H9 (cell line): ENCODE data around the gene USP34. TPM values are rescaled to one million over a fixed set of nuclear protein-coding genes. Genes with fewer than 3 reads are reported as not detected.
"Not testable (repeated sequence)": the region's sequence is repeated elsewhere in the genome, so short reads cannot be mapped to it uniquely, and the experiment has no call there.

ENCODE experiments used
- DNase-seq: peaks from one replicate; pipeline ENCODE4 v3.0.0-alpha.2; 2017
- H2AFZ ChIP-seq: one replicate; pipeline ENCODE4 v1.6.1; 2013; ENCODE audit warnings: mild to moderate bottlenecking, low read length, control low read depth, moderate library complexity
- H2AK5ac ChIP-seq: 2 replicates; pipeline ENCODE4 v1.6.1; 2013; ENCODE audit warnings: low read length, control low read depth, mixed read lengths; ENCODE audit not compliant: insufficient read length
- H2BK120ac ChIP-seq: one replicate; pipeline ENCODE4 v1.6.1; 2013; ENCODE audit warnings: low read depth, mild to moderate bottlenecking, low read length, control low read depth, inconsistent platforms; ENCODE audit not compliant: poor library complexity, severe bottlenecking
- H2BK12ac ChIP-seq: 2 replicates; pipeline ENCODE4 v1.6.1; 2013; ENCODE audit warnings: low read length, control low read depth, mixed read lengths, low read depth; ENCODE audit not compliant: insufficient read length
- H2BK15ac ChIP-seq: 2 replicates; pipeline ENCODE4 v1.6.1; 2013; ENCODE audit warnings: low read depth, low read length, control low read depth
- H2BK20ac ChIP-seq: one replicate; pipeline ENCODE4 v1.6.1; 2013; ENCODE audit warnings: low read depth, mild to moderate bottlenecking, low read length, control low read depth, inconsistent platforms; ENCODE audit not compliant: poor library complexity, severe bottlenecking
- H2BK5ac ChIP-seq: 2 replicates; pipeline ENCODE4 v1.6.1; 2013; ENCODE audit warnings: low read length, control low read depth, mixed read lengths; ENCODE audit not compliant: insufficient read length
- H3K14ac ChIP-seq: 2 replicates; pipeline ENCODE4 v1.6.1; 2013; ENCODE audit warnings: low read length, control low read depth; ENCODE audit not compliant: insufficient read depth
- H3K18ac ChIP-seq: 2 replicates; pipeline ENCODE4 v1.6.1; 2013; ENCODE audit warnings: low read depth, mild to moderate bottlenecking, mixed read lengths, low read length, control low read depth; ENCODE audit not compliant: insufficient read length
- H3K23ac ChIP-seq: 2 replicates; pipeline ENCODE4 v1.6.1; 2013; ENCODE audit warnings: low read length, control low read depth, mixed read lengths, low read depth; ENCODE audit not compliant: insufficient read length
- H3K23me2 ChIP-seq: 2 replicates; pipeline ENCODE4 v1.6.1; 2013; ENCODE audit warnings: low read depth, mild to moderate bottlenecking, mixed read lengths, low read length, control low read depth; ENCODE audit not compliant: insufficient read length, poor library complexity, severe bottlenecking
- H3K27ac ChIP-seq: 2 replicates; pipeline ENCODE4 v1.5.1; 2013; ENCODE audit warnings: low read length, control low read depth, mixed read lengths, low read depth; ENCODE audit not compliant: insufficient read length
- H3K27me3 ChIP-seq: 2 replicates; pipeline ENCODE4 v1.6.1; 2013; ENCODE audit warnings: low read length, control low read depth, inconsistent platforms; ENCODE audit not compliant: insufficient read depth
- H3K4ac ChIP-seq: 2 replicates; pipeline ENCODE4 v1.6.1; 2013; ENCODE audit warnings: low read depth, mild to moderate bottlenecking, control low read depth, inconsistent platforms, low read length, moderate library complexity
- H3K4me1 ChIP-seq: 2 replicates; pipeline ENCODE4 v1.6.1; 2013; ENCODE audit warnings: low read length, control low read depth, inconsistent platforms; ENCODE audit not compliant: insufficient read depth
- H3K4me2 ChIP-seq: 2 replicates; pipeline ENCODE4 v1.6.1; 2013; ENCODE audit warnings: low read length, control low read depth, mixed read lengths; ENCODE audit not compliant: insufficient read length, insufficient read depth
- H3K56ac ChIP-seq: 2 replicates; pipeline ENCODE4 v1.6.1; 2013; ENCODE audit warnings: low read depth, mild to moderate bottlenecking, mixed read lengths, low read length, control low read depth; ENCODE audit not compliant: insufficient read length
- H3K79me1 ChIP-seq: 2 replicates; pipeline ENCODE4 v1.6.1; 2013; ENCODE audit warnings: low read depth, mild to moderate bottlenecking, moderate library complexity, low read length, control low read depth, inconsistent platforms; ENCODE audit not compliant: insufficient read depth, poor library complexity, severe bottlenecking
- H3K79me2 ChIP-seq: 2 replicates; pipeline ENCODE4 v1.6.1; 2013; ENCODE audit warnings: low read length, control low read depth, inconsistent platforms; ENCODE audit not compliant: insufficient read depth
- H3K9ac ChIP-seq: 2 replicates; pipeline ENCODE4 v1.6.1; 2013; ENCODE audit warnings: low read length, control low read depth, mixed read lengths; ENCODE audit not compliant: insufficient read length; ENCODE audit errors: extremely low read depth
- H3K9me3 ChIP-seq: one replicate; pipeline ENCODE4 v1.6.1; 2013; ENCODE audit warnings: low read depth, low read length, inconsistent platforms; ENCODE audit not compliant: control insufficient read depth
- H3T11ph ChIP-seq: one replicate; pipeline ENCODE4 v1.6.1; 2013; ENCODE audit warnings: mild to moderate bottlenecking, low read length, control low read depth, inconsistent platforms
- H4K20me1 ChIP-seq: one replicate; pipeline ENCODE4 v1.6.1; 2013; ENCODE audit not compliant: control insufficient read depth, insufficient read length, insufficient read depth
- H4K5ac ChIP-seq: 2 replicates; pipeline ENCODE4 v1.6.1; 2013; ENCODE audit warnings: low read depth, mild to moderate bottlenecking, mixed read lengths, low read length, control low read depth; ENCODE audit not compliant: insufficient read length
- H4K8ac ChIP-seq: replicated peaks from 2 replicates; pipeline ENCODE4 v1.6.1; 2013; ENCODE audit warnings: low read length, control low read depth, mixed read lengths, low read depth; ENCODE audit not compliant: insufficient read length
- H4K91ac ChIP-seq: 2 replicates; pipeline ENCODE4 v1.6.1; 2013; ENCODE audit warnings: low read depth, mild to moderate bottlenecking, moderate library complexity, mixed read lengths, low read length, control low read depth; ENCODE audit not compliant: insufficient read length
- H3K27ac Mint-ChIP-seq, 3 experiments: 2 replicates in 2 of 3; 3 replicates in 1 of 3; pipeline ENCODE4 v1.8.0; 2020 to 2021; ENCODE audit warnings: mixed read lengths in 3 of 3, mild to moderate bottlenecking in 1 of 3, moderate library complexity in 1 of 3
- H3K27me3 Mint-ChIP-seq: 2 replicates; pipeline ENCODE4 v1.8.0; 2021; ENCODE audit warnings: low read depth, mild to moderate bottlenecking, moderate library complexity, mixed read lengths
- H3K36me3 Mint-ChIP-seq, 3 experiments: 2 replicates in 2 of 3; 3 replicates in 1 of 3; pipeline ENCODE4 v1.8.0; 2020 to 2021; ENCODE audit warnings: low read depth in 3 of 3, mixed read lengths in 3 of 3; ENCODE audit not compliant: insufficient read depth in 1 of 3
- H3K4me1 Mint-ChIP-seq, 2 experiments: 2 replicates each; pipeline ENCODE4 v1.8.0; 2020; ENCODE audit warnings: mixed read lengths in 2 of 2
- H3K4me3 Mint-ChIP-seq, 2 experiments: 2 replicates in 1 of 2; 3 replicates in 1 of 2; pipeline ENCODE4 v1.8.0; 2020 to 2021; ENCODE audit warnings: mild to moderate bottlenecking in 2 of 2, mixed read lengths in 2 of 2, moderate library complexity in 1 of 2
- H3K9me3 Mint-ChIP-seq, 2 experiments: 2 replicates in 1 of 2; 3 replicates in 1 of 2; pipeline ENCODE4 v1.8.0; 2020; ENCODE audit warnings: mild to moderate bottlenecking in 2 of 2, mixed read lengths in 2 of 2, moderate library complexity in 1 of 2
- CTCF ChIP-seq: fragments of 200-600 bp; sonication (generic); conservative IDR thresholded peaks from 3 replicates; pipeline ENCODE4 v1.8.0; 2021; ENCODE audit warnings: antibody characterized with exemption, mild to moderate bottlenecking
- WGBS: extraction: QIAGEN DNeasy Blood & Tissue Kit; methylation state at CpG from one replicate; pipeline ENCODE4 v1.1.7; 2013; ENCODE audit warnings: missing lambda C conversion rate, low lambda C conversion rate, mixed read lengths; ENCODE audit not compliant: insufficient read length; ENCODE audit errors: extremely low coverage; 5-methylcytosine and 5-hydroxymethylcytosine counted together
- total RNA-seq: library from RNA; stranded (reverse); gene quantifications from 2 replicates; pipeline ENCODE4 v1.2.1, GENCODE V29; 2021

The USP34 gene
- total RNA-seq, 1 experiment from 2014 or later: 93.9 TPM

- no peak overlapping the region for H2BK15ac ChIP-seq
- H3K56ac ChIP-seq: no peak overlapping the region
- WGBS: no CpG with 5 or more reads among the region's 6 CpGs
- no peak overlapping the region for H3K4me2 ChIP-seq
- no peak overlapping the region for H2BK120ac ChIP-seq
- no peaks in the 10 kb centered on the region for H3K79me1 ChIP-seq
- H2AFZ ChIP-seq: no peak overlapping the region
- H3K79me2 ChIP-seq: no peaks in the 10 kb centered on the region
- no peak overlapping the region for H3T11ph ChIP-seq
- H3K27me3 ChIP-seq: no peaks in the 10 kb centered on the region
- no peak for DNase-seq
- no peaks in the 10 kb centered on the region for H3K9me3 ChIP-seq
- no peak overlapping the region for H4K8ac ChIP-seq
- Mint-ChIP-seq H3K27ac (no peak overlapping the region; a peak in 1 of 7 replicates), H3K36me3 (peaks cover 5 to 21% (median 17%) of the 10 kb centered on the region in 3 experiments; a peak in 5 of 7 replicates), H3K27me3 (peaks cover 2% of the 10 kb centered on the region; the same call in 1 of the 2 replicates), H3K4me1 (peaks cover 0 to 7% of the 10 kb centered on the region in 2 experiments; a peak in 1 of 4 replicates), H3K9me3 (peaks cover 2 to 3% of the 10 kb centered on the region in 2 experiments; a peak in 2 of 5 replicates), H3K4me3 (no peak overlapping the region)
- no peak overlapping the region for H2AK5ac ChIP-seq
- no peak overlapping the region for H3K23ac ChIP-seq
- H3K4me1 ChIP-seq: no peaks in the 10 kb centered on the region
- no peak overlapping the region for H2BK12ac ChIP-seq
- no peak overlapping the region for H4K5ac ChIP-seq
- TF ChIP-seq CTCF: no peak
- H2BK5ac ChIP-seq: no peak overlapping the region
- no peak overlapping the region for H4K91ac ChIP-seq
- no peak overlapping the region for H2BK20ac ChIP-seq
- H3K27ac ChIP-seq: no peak overlapping the region
- no peak overlapping the region for H3K18ac ChIP-seq
- H3K23me2 ChIP-seq: no peaks in the 10 kb centered on the region
- no peak overlapping the region for H3K9ac ChIP-seq
- no peak overlapping the region for H3K14ac ChIP-seq
- no peak overlapping the region for H3K4ac ChIP-seq
- no peaks in the 10 kb centered on the region for H4K20me1 ChIP-seq
Observed at GRCh38 chr2:61149074-61149473, 321.8 kb downstream of the USP34 start.

GRCh38 chr2:61148091-61148490 lies 322.8 kb downstream of the USP34 start:
- H3K36me3 Mint-ChIP-seq: peaks cover 5 to 23% (median 17%) of the 10 kb centered on the region in 3 experiments; a peak in 5 of 7 replicates
- DNase-seq, H2BK20ac ChIP-seq, H3K4me1 ChIP-seq, H3K79me1 ChIP-seq, H3K56ac ChIP-seq, H3K4me2 ChIP-seq, H3K27ac ChIP-seq, H3K14ac ChIP-seq, H3K4me1 Mint-ChIP-seq, H3K9ac ChIP-seq, H3K23me2 ChIP-seq, H3K27ac Mint-ChIP-seq, H3K4ac ChIP-seq, H4K5ac ChIP-seq, H3K9me3 Mint-ChIP-seq, H3K27me3 ChIP-seq, H3K18ac ChIP-seq, H3K4me3 Mint-ChIP-seq, H3K9me3 ChIP-seq, H2AK5ac ChIP-seq, H2BK5ac ChIP-seq, H4K91ac ChIP-seq, H2BK120ac ChIP-seq, H2AFZ ChIP-seq, H2BK12ac ChIP-seq, H2BK15ac ChIP-seq, H3T11ph ChIP-seq, H4K20me1 ChIP-seq, H4K8ac ChIP-seq, H3K79me2 ChIP-seq, H3K23ac ChIP-seq, H3K27me3 Mint-ChIP-seq: not testable (repeated sequence)
- no CpG with 5 or more reads among the region's 5 CpGs for WGBS
